ENCODE results near the gene IL17RE. TPM values are rescaled to one million over a fixed set of nuclear protein-coding genes. Genes with fewer than 3 reads are reported as not detected.

Gene IL17RE
- total RNA-seq, 2 donors from 2014 or later, result 5.7 to 11.9 TPM

DNA sequence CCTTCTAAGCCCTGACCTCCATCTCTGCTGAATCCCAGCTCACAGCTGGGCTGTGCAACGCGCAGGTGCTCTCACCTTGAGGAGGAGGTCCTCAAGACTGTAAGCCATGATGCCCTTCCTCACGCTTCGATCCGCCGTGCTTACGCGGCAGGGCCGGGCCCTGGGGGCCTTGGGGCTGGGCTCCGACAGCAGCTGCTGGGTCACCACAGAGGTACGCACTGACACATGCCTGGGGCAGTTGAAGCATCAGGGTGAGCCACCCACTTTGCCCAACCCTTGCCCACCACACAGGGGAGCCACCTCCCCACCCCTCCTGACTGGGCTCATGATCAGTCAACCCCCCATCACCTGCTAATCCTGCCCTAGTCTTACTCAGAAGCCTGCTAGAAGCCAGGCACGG lies 25.7 kb upstream of the IL17RE start:
- no peaks in the 10 kb centered on the region for H3K9me3 ChIP-seq
- ATAC-seq (ENCODE audit: insufficient number of reproducible peaks, low FRiP score, low read depth), result no peak
- no peak for TF ChIP-seq CTCF (IDR thresholded peaks at IDR 0.05)
- no peaks in the 10 kb centered on the region for H3K4me1 ChIP-seq (ENCODE audit: control insufficient read depth in 1 of 2, low read depth in 2 of 2)
- H3K4me3 ChIP-seq, result no peak overlapping the region
- H3K27ac ChIP-seq, result no peak overlapping the region
- H3K36me3 ChIP-seq, result no peaks in the 10 kb centered on the region
- no peak for DNase-seq (ENCODE audit: low spot score)
- no peaks in the 10 kb centered on the region for H3K27me3 ChIP-seq (replicated peaks; ENCODE audit: insufficient read depth)

- no peak for ATAC-seq (ENCODE audit: insufficient number of reproducible peaks, low FRiP score, low read depth)
- H3K4me1 ChIP-seq (ENCODE audit: control insufficient read depth in 1 of 2, low read depth in 2 of 2), result no peaks in the 10 kb centered on the region
- no peak overlapping the region for H3K4me3 ChIP-seq
- H3K9me3 ChIP-seq, result no peaks in the 10 kb centered on the region
- TF ChIP-seq CTCF (IDR thresholded peaks at IDR 0.05), result no peak
- H3K27me3 ChIP-seq (replicated peaks; ENCODE audit: insufficient read depth), result no peaks in the 10 kb centered on the region
- H3K36me3 ChIP-seq, result no peaks in the 10 kb centered on the region
- DNase-seq (ENCODE audit: low spot score), result no peak
- H3K27ac ChIP-seq, result no peak overlapping the region
Observed at GRCh38 chr3:9878700-9879099, 23.9 kb upstream of the IL17RE start.

GRCh38 chr3:9879830-9880549 lies 22.7 kb upstream of the IL17RE start, which contains the start of gene CIDEC:
CIDEC (minus strand) TSS chr3:9880253; CDS start chr3:9878486, 1,767 bp downstream.
- ATAC-seq (ENCODE audit: insufficient number of reproducible peaks, low FRiP score, low read depth), result no peak
- Histone ChIP-seq H3K4me3 (no peak within 1 kb of the TSS), H3K27ac (no peak within 1 kb of the TSS)

GRCh38 chr3:9881441-9881840 lies 21.2 kb upstream of the IL17RE start:
- ATAC-seq (ENCODE audit: insufficient number of reproducible peaks, low FRiP score, low read depth) (no peak), DNase-seq (ENCODE audit: low spot score) (no peak)
- H3K4me3 ChIP-seq, result no peak overlapping the region
- H3K27me3 ChIP-seq (replicated peaks; ENCODE audit: insufficient read depth), result no peaks in the 10 kb centered on the region
- H3K36me3 ChIP-seq, result no peaks in the 10 kb centered on the region
- no peaks in the 10 kb centered on the region for H3K4me1 ChIP-seq (ENCODE audit: control insufficient read depth in 1 of 2, low read depth in 2 of 2)
- H3K27ac ChIP-seq, result no peak overlapping the region
- no peak for TF ChIP-seq CTCF (IDR thresholded peaks at IDR 0.05)
- H3K9me3 ChIP-seq, result no peaks in the 10 kb centered on the region

More at GRCh38 chr3:9879830-9880549, 22.7 kb upstream of the IL17RE start, which contains the start of gene CIDEC:
- H3K27me3 ChIP-seq (replicated peaks; ENCODE audit: insufficient read depth), result no peaks in the 10 kb centered on the region
- no peaks in the 10 kb centered on the region for H3K36me3 ChIP-seq
- TF ChIP-seq CTCF (IDR thresholded peaks at IDR 0.05), result no peak
- no peaks in the 10 kb centered on the region for H3K9me3 ChIP-seq
- DNase-seq (ENCODE audit: low spot score), result no peak
- no peaks in the 10 kb centered on the region for H3K4me1 ChIP-seq (ENCODE audit: control insufficient read depth in 1 of 2, low read depth in 2 of 2)

DNA sequence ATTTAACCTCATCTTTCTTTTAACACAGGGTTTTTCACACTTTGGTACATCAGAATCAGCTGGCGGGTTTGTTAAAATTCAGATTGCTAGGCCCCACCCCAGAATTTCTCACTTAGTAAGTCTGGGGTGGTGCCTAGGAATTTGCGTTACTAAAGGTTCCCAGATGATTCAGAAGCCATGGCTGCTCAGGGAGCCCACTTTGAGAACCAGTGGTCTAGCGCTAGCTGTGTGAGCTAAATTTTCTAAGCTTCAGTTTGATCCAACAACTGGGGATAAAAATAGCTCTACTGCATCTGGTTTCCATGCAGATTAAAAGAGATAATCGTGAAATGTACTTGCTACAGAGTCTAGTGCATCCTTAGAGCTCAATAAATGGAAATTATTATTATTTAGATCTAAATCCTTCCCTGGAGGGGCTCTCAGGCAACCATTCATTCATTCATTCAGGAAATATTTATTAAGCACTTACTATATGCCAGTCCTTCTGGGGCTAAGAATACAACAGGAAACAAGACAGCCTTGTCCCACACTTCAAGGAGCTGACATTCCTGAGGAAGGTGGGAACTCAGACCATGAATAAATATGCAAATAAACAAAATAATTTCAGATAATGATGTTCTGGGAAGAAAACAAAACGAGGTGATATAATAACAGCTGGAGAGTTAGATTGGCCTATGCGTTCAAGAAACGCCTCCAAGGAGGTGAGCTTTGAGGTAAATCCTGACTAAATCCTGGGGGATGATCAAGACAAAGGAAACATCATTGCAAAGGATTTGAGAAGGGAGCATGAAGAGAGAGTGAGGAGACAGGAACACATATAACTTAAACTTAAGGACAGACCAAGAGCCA lies 18.7 kb upstream of the IL17RE start:
- no peak for TF ChIP-seq CTCF (IDR thresholded peaks at IDR 0.05)
- H3K4me3 ChIP-seq, result no peak overlapping the region
- ATAC-seq (ENCODE audit: insufficient number of reproducible peaks, low FRiP score, low read depth) (no peak), DNase-seq (ENCODE audit: low spot score) (no peak)
- H3K36me3 ChIP-seq, result no peaks in the 10 kb centered on the region
- H3K27ac ChIP-seq, result no peak overlapping the region
- no peaks in the 10 kb centered on the region for H3K27me3 ChIP-seq (replicated peaks; ENCODE audit: insufficient read depth)
- no peaks in the 10 kb centered on the region for H3K4me1 ChIP-seq (ENCODE audit: control insufficient read depth in 1 of 2, low read depth in 2 of 2)
- H3K9me3 ChIP-seq, result no peaks in the 10 kb centered on the region

Measured in thoracic aorta (tissue), 2 donors.